Ishikawa (cell line): ENCODE data around the gene PFKP.

Experiments
- CEBPB ChIP-seq: IDR thresholded peaks from 2 replicates; pipeline ENCODE4 v1.6.1; 2012
- CREB1 ChIP-seq: IDR thresholded peaks from 2 replicates; pipeline ENCODE4 v1.6.1; 2012; ENCODE audit warnings: low read depth
- EGR1 ChIP-seq: IDR thresholded peaks from 2 replicates; pipeline ENCODE4 v1.6.1; 2012
- EP300 ChIP-seq: IDR thresholded peaks from 2 replicates; pipeline ENCODE4 v1.6.1; 2012; ENCODE audit warnings: borderline replicate concordance
- FOXM1 ChIP-seq: IDR thresholded peaks from 2 replicates; pipeline ENCODE4 v1.6.1; 2012; ENCODE audit warnings: low read depth, borderline replicate concordance
- MAX ChIP-seq: IDR thresholded peaks from 2 replicates; pipeline ENCODE4 v1.6.1; 2012
- NFIC ChIP-seq: IDR thresholded peaks from 2 replicates; pipeline ENCODE4 v1.6.1; 2012
- RAD21 ChIP-seq: IDR thresholded peaks from 2 replicates; pipeline ENCODE4 v1.6.1; 2012; ENCODE audit warnings: low read depth
- REST ChIP-seq: IDR thresholded peaks from 2 replicates; pipeline ENCODE4 v1.6.1; 2012; ENCODE audit warnings: low read depth, mild to moderate bottlenecking
- TAF1 ChIP-seq: IDR thresholded peaks from 2 replicates; pipeline ENCODE4 v1.6.1; 2012; ENCODE audit warnings: low read depth, mild to moderate bottlenecking
- TCF12 ChIP-seq: IDR thresholded peaks from 2 replicates; pipeline ENCODE4 v1.6.1; 2012; ENCODE audit warnings: low read depth
- TEAD4 ChIP-seq: IDR thresholded peaks from 2 replicates; pipeline ENCODE4 v1.6.1; 2012
- USF1 ChIP-seq: IDR thresholded peaks from 2 replicates; pipeline ENCODE4 v1.6.1; 2012
- YY1 ChIP-seq: IDR thresholded peaks from 2 replicates; pipeline ENCODE4 v1.6.1; 2012; ENCODE audit warnings: low read depth
- ZBTB7A ChIP-seq: IDR thresholded peaks from 2 replicates; pipeline ENCODE4 v1.6.1; 2012; ENCODE audit warnings: low read depth

The PFKP gene

GRCh38 chr10:3097160-3097559 lies 29.8 kb downstream of the PFKP start:
- TF ChIP-seq CREB1 = no peak
- TF ChIP-seq TEAD4 = no peak
- TF ChIP-seq NFIC = no peak
- no peak for TF ChIP-seq ZBTB7A
- TF ChIP-seq TCF12 = no peak
- TF ChIP-seq TAF1 = no peak
- TF ChIP-seq FOXM1 = no peak
- TF ChIP-seq MAX = no peak
- no peak for TF ChIP-seq RAD21
- no peak for TF ChIP-seq EP300
- TF ChIP-seq YY1 = no peak
- TF ChIP-seq EGR1 = no peak
- no peak for TF ChIP-seq CEBPB

GRCh38 chr10:3098689-3099088 lies 31.3 kb downstream of the PFKP start:
- TF ChIP-seq CEBPB = no peak

GRCh38 chr10:3099291-3100092 lies 32.1 kb downstream of the PFKP start:
- no peak for TF ChIP-seq NFIC
- TF ChIP-seq RAD21 = no peak
- no peak for TF ChIP-seq FOXM1

- TF ChIP-seq RAD21 (no peak), CEBPB (no peak), USF1 (no peak), EGR1 (no peak), TAF1 (no peak), YY1 (no peak), REST (no peak), TEAD4 (no peak), FOXM1 (no peak), EP300 (no peak), TCF12 (no peak), CREB1 (no peak), NFIC (no peak), MAX (no peak), ZBTB7A (no peak)
Measured at GRCh38 chr10:3100093-3100792, 32.9 kb downstream of the PFKP start.

GRCh38 chr10:3100856-3101640 lies 33.7 kb downstream of the PFKP start:
- TF ChIP-seq EP300 (no peak), USF1 (no peak), FOXM1 (no peak), RAD21 (no peak), CREB1 (no peak), ZBTB7A (no peak), NFIC (no peak), TEAD4 (no peak), MAX (no peak), TAF1 (no peak), YY1 (no peak), REST (no peak), CEBPB (no peak), EGR1 (no peak), TCF12 (no peak)
